HEK293 (cell line): ENCODE results near the gene DRC7.

Experiments
- MYNN ChIP-seq: fragments of 450-650 bp; formaldehyde crosslinking; IDR thresholded peaks from 2 replicates; pipeline ENCODE4 v1.5.1; 2016; ENCODE audit warnings: missing biosample characterization, missing genetic modification characterization, borderline replicate concordance
- TCF7L2 ChIP-seq: IDR thresholded peaks from 2 replicates; pipeline ENCODE4 v1.6.1; 2011; ENCODE audit warnings: low read depth, mild to moderate bottlenecking, inconsistent platforms, low read length, moderate library complexity, borderline replicate concordance
- ZBTB17 ChIP-seq: fragments of 450-650 bp; formaldehyde crosslinking; IDR thresholded peaks from 2 replicates; pipeline ENCODE4 v1.5.1; 2016; ENCODE audit warnings: missing biosample characterization, missing genetic modification characterization
- ZFP3 ChIP-seq: fragments of 450-650 bp; formaldehyde crosslinking; IDR thresholded peaks from 2 replicates; pipeline ENCODE4 v1.5.1; 2016; ENCODE audit warnings: low read depth, missing biosample characterization, missing genetic modification characterization
- ZNF280D ChIP-seq: fragments of 450-650 bp; formaldehyde crosslinking; IDR thresholded peaks from 2 replicates; pipeline ENCODE4 v1.5.1; 2016; ENCODE audit warnings: missing biosample characterization, missing genetic modification characterization
- ZNF335 ChIP-seq: fragments of 450-650 bp; formaldehyde crosslinking; conservative IDR thresholded peaks from 2 replicates; pipeline ENCODE4 v1.5.1; 2016; ENCODE audit warnings: missing biosample characterization, missing genetic modification characterization
- ZNF350 ChIP-seq: fragments of 450-650 bp; formaldehyde crosslinking; IDR thresholded peaks from 2 replicates; pipeline ENCODE4 v1.5.0; 2017; ENCODE audit warnings: missing biosample characterization, mild to moderate bottlenecking, missing genetic modification characterization
- ZNF768 ChIP-seq: fragments of 450-650 bp; formaldehyde crosslinking; IDR thresholded peaks from 2 replicates; pipeline ENCODE4 v1.5.1; 2018; ENCODE audit warnings: missing biosample characterization, mild to moderate bottlenecking, missing genetic modification characterization
- TF ChIP-seq, protein P1 (sequence below): fragments of 450-650 bp; formaldehyde crosslinking; IDR thresholded peaks from 2 replicates; pipeline ENCODE4 v1.5.1; 2016; ENCODE audit warnings: missing biosample characterization, missing genetic modification characterization
- TF ChIP-seq, protein P2 (sequence below): fragments of 450-650 bp; formaldehyde crosslinking; IDR thresholded peaks from 2 replicates; pipeline ENCODE4 v1.5.1; 2016; ENCODE audit warnings: missing biosample characterization, missing genetic modification characterization

DNA sequence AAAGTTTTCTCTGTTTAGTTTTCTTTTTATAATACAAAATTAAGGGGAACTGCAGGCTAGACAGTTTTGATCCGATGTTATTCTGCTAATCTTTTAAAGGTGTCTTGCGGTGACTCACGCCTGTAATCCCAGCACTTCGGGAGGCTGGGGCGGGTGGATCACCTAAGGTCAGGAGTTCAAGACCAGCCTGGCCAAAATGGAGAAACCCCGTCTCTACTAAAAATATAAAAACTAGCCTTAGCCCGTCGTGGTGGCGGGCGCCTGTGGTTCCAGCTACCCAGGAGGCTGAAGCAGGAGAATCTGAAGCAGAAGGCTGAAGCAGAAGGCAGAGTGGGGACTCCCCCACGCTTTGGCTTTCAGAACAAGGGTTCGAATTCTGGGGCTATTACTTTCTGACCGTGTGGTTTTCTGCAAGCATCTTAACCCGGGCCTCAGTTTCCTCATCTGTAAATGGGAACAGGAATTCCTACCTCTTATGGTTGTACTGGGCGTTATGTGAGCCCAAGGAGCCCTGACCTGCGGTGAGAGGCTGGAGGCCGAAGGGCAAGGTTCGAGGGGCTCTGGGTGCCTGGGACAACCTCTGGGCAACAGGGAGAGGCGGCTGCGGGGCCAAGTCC lies 39.8 kb downstream of the DRC7 start:
- TF ChIP-seq ZNF335 (tag by site-specific recombination) (no peak), ZFP3 (tag by site-specific recombination) (no peak), ZNF280D (tag by site-specific recombination) (no peak), ZBTB17 (tag by site-specific recombination) (no peak), ZNF350 (tag by site-specific recombination) (no peak), MYNN (tag by site-specific recombination) (no peak), TCF7L2 (no peak), ZNF768 (tag by site-specific recombination) (no peak)
- TF ChIP-seq, protein P1, sequence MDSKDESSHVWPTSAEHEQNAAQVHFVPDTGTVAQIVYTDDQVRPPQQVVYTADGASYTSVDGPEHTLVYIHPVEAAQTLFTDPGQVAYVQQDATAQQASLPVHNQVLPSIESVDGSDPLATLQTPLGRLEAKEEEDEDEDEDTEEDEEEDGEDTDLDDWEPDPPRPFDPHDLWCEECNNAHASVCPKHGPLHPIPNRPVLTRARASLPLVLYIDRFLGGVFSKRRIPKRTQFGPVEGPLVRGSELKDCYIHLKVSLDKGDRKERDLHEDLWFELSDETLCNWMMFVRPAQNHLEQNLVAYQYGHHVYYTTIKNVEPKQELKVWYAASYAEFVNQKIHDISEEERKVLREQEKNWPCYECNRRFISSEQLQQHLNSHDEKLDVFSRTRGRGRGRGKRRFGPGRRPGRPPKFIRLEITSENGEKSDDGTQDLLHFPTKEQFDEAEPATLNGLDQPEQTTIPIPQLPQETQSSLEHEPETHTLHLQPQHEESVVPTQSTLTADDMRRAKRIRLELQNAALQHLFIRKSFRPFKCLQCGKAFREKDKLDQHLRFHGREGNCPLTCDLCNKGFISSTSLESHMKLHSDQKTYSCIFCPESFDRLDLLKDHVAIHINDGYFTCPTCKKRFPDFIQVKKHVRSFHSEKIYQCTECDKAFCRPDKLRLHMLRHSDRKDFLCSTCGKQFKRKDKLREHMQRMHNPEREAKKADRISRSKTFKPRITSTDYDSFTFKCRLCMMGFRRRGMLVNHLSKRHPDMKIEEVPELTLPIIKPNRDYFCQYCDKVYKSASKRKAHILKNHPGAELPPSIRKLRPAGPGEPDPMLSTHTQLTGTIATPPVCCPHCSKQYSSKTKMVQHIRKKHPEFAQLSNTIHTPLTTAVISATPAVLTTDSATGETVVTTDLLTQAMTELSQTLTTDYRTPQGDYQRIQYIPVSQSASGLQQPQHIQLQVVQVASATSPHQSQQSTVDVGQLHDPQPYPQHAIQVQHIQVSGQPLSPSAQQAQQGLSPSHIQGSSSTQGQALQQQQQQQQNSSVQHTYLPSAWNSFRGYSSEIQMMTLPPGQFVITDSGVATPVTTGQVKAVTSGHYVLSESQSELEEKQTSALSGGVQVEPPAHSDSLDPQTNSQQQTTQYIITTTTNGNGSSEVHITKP (tag by site-specific recombination), result no peak
- TF ChIP-seq, protein P2, sequence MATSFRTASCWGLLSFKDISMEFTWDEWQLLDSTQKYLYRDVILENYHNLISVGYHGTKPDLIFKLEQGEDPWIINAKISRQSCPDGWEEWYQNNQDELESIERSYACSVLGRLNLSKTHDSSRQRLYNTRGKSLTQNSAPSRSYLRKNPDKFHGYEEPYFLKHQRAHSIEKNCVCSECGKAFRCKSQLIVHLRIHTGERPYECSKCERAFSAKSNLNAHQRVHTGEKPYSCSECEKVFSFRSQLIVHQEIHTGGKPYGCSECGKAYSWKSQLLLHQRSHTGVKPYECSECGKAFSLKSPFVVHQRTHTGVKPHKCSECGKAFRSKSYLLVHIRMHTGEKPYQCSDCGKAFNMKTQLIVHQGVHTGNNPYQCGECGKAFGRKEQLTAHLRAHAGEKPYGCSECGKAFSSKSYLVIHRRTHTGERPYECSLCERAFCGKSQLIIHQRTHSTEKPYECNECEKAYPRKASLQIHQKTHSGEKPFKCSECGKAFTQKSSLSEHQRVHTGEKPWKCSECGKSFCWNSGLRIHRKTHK (tag by site-specific recombination), result no peak
